Neural progenitor cell (in vitro differentiated cells): ENCODE results near the gene NAB2.

Experiments
- EZH2 ChIP-seq: fragments of 200-600 bp; sonication (generic); IDR thresholded peaks from 2 replicates; pipeline ENCODE4 v1.6.1; 2017; ENCODE audit warnings: antibody characterized with exemption, mild to moderate bottlenecking, moderate library complexity
- EZH2phosphoT487 ChIP-seq: fragments of 200-600 bp; sonication (generic); IDR thresholded peaks from 2 replicates; pipeline ENCODE4 v1.6.1; 2017; ENCODE audit warnings: antibody characterized with exemption
- TF ChIP-seq, protein P1 (sequence below): fragments of 200-600 bp; sonication (generic); IDR thresholded peaks from 2 replicates; pipeline ENCODE4 v1.5.1; 2017; ENCODE audit warnings: antibody characterized with exemption, mild to moderate bottlenecking

DNA sequence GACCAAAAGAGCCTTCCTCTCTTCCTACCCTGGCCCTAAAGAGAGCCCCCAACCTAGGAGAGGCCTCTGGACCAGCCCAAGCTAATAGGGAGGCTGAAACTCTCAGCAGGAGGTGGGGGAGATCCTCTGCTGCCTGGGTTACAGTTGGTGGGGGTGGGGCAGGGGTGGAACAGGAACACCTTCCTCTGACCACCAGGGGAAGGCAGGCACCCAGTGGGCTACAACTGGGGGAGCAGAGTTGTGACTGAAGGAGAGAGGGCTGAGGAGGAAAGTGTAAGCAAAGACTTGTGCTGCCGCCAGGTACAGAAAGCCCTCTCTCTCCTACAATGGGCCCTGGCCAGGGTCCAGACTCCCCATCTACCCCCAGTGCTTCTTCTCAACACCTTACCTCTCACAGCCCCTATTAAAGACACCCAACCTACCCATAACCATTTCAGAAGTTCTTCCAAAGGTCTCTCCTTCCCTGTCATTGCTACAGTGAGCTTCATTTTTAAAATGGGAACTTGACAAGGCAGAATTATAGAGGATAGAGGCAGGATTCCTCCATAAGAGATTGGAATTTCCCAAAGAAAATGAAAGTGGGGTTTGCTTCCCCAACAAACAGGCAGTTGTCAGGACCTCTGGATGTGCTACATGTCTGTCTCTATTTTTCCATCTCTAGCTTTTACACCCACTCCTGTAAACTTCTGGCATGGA lies 40.3 kb upstream of the NAB2 start:
- TF ChIP-seq, protein P1, sequence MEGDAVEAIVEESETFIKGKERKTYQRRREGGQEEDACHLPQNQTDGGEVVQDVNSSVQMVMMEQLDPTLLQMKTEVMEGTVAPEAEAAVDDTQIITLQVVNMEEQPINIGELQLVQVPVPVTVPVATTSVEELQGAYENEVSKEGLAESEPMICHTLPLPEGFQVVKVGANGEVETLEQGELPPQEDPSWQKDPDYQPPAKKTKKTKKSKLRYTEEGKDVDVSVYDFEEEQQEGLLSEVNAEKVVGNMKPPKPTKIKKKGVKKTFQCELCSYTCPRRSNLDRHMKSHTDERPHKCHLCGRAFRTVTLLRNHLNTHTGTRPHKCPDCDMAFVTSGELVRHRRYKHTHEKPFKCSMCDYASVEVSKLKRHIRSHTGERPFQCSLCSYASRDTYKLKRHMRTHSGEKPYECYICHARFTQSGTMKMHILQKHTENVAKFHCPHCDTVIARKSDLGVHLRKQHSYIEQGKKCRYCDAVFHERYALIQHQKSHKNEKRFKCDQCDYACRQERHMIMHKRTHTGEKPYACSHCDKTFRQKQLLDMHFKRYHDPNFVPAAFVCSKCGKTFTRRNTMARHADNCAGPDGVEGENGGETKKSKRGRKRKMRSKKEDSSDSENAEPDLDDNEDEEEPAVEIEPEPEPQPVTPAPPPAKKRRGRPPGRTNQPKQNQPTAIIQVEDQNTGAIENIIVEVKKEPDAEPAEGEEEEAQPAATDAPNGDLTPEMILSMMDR, result no peak
- no peak for TF ChIP-seq EZH2phosphoT487
- no peak for TF ChIP-seq EZH2
